Progenitor cell of endocrine pancreas (in vitro differentiated cells): ENCODE results near the gene NDUFS2. TPM values are rescaled to one million over a fixed set of nuclear protein-coding genes. Genes with fewer than 3 reads are reported as not detected.

Experiments
- DNase-seq: peaks from one replicate; pipeline ENCODE4 v3.0.0; 2021; ENCODE audit warnings: low spot score; ENCODE audit not compliant: unreplicated experiment
- H3K27ac Mint-ChIP-seq: 2 replicates; pipeline ENCODE4 v1.8.0; 2021; ENCODE audit warnings: mild to moderate bottlenecking, moderate library complexity, mixed read lengths
- H3K27me3 Mint-ChIP-seq: 2 replicates; pipeline ENCODE4 v1.8.0; 2021; ENCODE audit warnings: mixed read lengths
- H3K36me3 Mint-ChIP-seq: 2 replicates; pipeline ENCODE4 v1.8.0; 2022; ENCODE audit warnings: mixed read lengths; ENCODE audit not compliant: insufficient read depth
- H3K4me1 Mint-ChIP-seq: 2 replicates; pipeline ENCODE4 v1.8.0; 2021; ENCODE audit warnings: low read depth, mixed read lengths
- H3K4me3 Mint-ChIP-seq: 2 replicates; pipeline ENCODE4 v1.8.0; 2021; ENCODE audit warnings: low read depth, mild to moderate bottlenecking, moderate library complexity, mixed read lengths
- H3K9me3 Mint-ChIP-seq: 2 replicates; pipeline ENCODE4 v1.8.0; 2021; ENCODE audit warnings: low read depth, mixed read lengths
- total RNA-seq: library from RNA; stranded (reverse); gene quantifications from 2 replicates; pipeline ENCODE4 v1.2.1, GENCODE V29; 2021
- TF ChIP-seq, protein P1 (sequence below): fragments of 200-600 bp; sonication (generic); IDR thresholded peaks from one replicate; pipeline ENCODE4 v1.5.0; 2021; ENCODE audit warnings: antibody characterized with exemption, mild to moderate bottlenecking; ENCODE audit not compliant: unreplicated experiment

NDUFS2 gene
- total RNA-seq, 1 donor from 2014 or later: 103 TPM

GRCh38 chr1:161185282-161185682 is 16.9 kb upstream of the NDUFS2 start:
- H3K27ac Mint-ChIP-seq: no peak overlapping the region
- no peaks in the 10 kb centered on the region for H3K36me3 Mint-ChIP-seq
- H3K4me1 Mint-ChIP-seq: no peaks in the 10 kb centered on the region
- H3K27me3 Mint-ChIP-seq: peaks cover 4% of the 10 kb centered on the region
- no peaks in the 10 kb centered on the region for H3K9me3 Mint-ChIP-seq
- no peak for DNase-seq
- H3K4me3 Mint-ChIP-seq: no peak overlapping the region
- TF ChIP-seq, protein P1, sequence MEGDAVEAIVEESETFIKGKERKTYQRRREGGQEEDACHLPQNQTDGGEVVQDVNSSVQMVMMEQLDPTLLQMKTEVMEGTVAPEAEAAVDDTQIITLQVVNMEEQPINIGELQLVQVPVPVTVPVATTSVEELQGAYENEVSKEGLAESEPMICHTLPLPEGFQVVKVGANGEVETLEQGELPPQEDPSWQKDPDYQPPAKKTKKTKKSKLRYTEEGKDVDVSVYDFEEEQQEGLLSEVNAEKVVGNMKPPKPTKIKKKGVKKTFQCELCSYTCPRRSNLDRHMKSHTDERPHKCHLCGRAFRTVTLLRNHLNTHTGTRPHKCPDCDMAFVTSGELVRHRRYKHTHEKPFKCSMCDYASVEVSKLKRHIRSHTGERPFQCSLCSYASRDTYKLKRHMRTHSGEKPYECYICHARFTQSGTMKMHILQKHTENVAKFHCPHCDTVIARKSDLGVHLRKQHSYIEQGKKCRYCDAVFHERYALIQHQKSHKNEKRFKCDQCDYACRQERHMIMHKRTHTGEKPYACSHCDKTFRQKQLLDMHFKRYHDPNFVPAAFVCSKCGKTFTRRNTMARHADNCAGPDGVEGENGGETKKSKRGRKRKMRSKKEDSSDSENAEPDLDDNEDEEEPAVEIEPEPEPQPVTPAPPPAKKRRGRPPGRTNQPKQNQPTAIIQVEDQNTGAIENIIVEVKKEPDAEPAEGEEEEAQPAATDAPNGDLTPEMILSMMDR: no peak

GRCh38 chr1:161185732-161186311 is 16.3 kb upstream of the NDUFS2 start:
- H3K36me3 Mint-ChIP-seq: no peaks in the 10 kb centered on the region
- peaks cover 4% of the 10 kb centered on the region for H3K27me3 Mint-ChIP-seq
- H3K4me3 Mint-ChIP-seq: no peak overlapping the region
- H3K9me3 Mint-ChIP-seq: no peaks in the 10 kb centered on the region
- no peak for DNase-seq
- TF ChIP-seq, protein P1: no peak
- no peaks in the 10 kb centered on the region for H3K4me1 Mint-ChIP-seq
- H3K27ac Mint-ChIP-seq: no peak overlapping the region

- DNase-seq: no peak
- H3K4me1 Mint-ChIP-seq: no peaks in the 10 kb centered on the region
- H3K27ac Mint-ChIP-seq: no peak overlapping the region
- TF ChIP-seq, protein P1: no peak
- no peaks in the 10 kb centered on the region for H3K36me3 Mint-ChIP-seq
- no peak overlapping the region for H3K4me3 Mint-ChIP-seq
- no peaks in the 10 kb centered on the region for H3K9me3 Mint-ChIP-seq
- H3K27me3 Mint-ChIP-seq: peaks cover 4% of the 10 kb centered on the region
Observed at GRCh38 chr1:161187311-161187710, 14.9 kb upstream of the NDUFS2 start.

- Mint-ChIP-seq H3K27ac (no peak overlapping the region), H3K4me3 (no peak overlapping the region), H3K4me1 (peaks cover 2% of the 10 kb centered on the region), H3K9me3 (no peaks in the 10 kb centered on the region), H3K36me3 (no peaks in the 10 kb centered on the region), H3K27me3 (peaks cover 4% of the 10 kb centered on the region)
- no peak for DNase-seq
- TF ChIP-seq, protein P1: no peak
Observed at GRCh38 chr1:161188381-161188780, 13.8 kb upstream of the NDUFS2 start.

DNA sequence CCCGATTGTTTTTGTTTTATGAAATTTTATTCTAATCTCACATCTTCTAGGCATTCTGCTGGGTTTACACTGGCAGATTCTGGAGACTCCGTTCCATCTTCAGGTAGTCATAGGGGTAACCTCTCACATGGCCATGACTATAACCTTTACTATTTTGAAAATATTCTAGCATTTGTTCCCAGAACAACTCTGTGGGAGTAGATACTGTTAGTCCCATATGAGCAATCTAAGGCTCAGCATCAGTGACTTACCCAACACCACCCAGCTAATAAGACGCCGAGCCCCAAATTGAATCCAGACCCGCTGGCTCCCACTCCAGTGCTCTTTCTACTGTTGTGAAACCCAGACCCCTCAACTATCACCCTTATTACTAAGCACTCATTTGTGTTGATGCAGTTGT is 13.1 kb upstream of the NDUFS2 start:
- Mint-ChIP-seq H3K27ac (no peak overlapping the region), H3K9me3 (no peaks in the 10 kb centered on the region), H3K4me1 (peaks cover 2% of the 10 kb centered on the region), H3K27me3 (peaks cover 4% of the 10 kb centered on the region), H3K4me3 (no peak overlapping the region), H3K36me3 (no peaks in the 10 kb centered on the region)
- TF ChIP-seq, protein P1: no peak
- no peak for DNase-seq
